ENCODE measurements around the gene POLRMT.

DNA sequence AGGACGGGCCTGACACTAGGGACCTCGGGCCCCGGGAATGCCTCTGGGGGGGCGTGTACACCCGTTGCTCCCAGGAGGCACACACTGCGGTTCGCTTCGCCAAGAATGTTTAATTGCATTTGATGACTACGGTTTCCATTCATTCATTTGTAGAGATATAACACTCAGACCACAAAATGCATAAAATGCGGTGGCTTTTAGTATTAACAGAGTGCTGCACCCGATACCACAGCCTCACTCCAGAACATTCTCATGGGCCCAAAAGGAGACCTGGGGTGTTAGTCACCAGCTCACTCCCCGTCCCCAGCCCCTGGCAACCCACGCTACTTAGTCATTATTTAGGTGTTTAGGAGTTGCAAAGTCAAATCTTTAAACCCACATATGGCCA, 21.9 kb downstream of the POLRMT start:
- no peak for TF ChIP-seq EZH2 (IDR thresholded peaks at IDR 0.05; ENCODE audit: low read length)
- TF ChIP-seq, protein P1, sequence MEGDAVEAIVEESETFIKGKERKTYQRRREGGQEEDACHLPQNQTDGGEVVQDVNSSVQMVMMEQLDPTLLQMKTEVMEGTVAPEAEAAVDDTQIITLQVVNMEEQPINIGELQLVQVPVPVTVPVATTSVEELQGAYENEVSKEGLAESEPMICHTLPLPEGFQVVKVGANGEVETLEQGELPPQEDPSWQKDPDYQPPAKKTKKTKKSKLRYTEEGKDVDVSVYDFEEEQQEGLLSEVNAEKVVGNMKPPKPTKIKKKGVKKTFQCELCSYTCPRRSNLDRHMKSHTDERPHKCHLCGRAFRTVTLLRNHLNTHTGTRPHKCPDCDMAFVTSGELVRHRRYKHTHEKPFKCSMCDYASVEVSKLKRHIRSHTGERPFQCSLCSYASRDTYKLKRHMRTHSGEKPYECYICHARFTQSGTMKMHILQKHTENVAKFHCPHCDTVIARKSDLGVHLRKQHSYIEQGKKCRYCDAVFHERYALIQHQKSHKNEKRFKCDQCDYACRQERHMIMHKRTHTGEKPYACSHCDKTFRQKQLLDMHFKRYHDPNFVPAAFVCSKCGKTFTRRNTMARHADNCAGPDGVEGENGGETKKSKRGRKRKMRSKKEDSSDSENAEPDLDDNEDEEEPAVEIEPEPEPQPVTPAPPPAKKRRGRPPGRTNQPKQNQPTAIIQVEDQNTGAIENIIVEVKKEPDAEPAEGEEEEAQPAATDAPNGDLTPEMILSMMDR (optimal IDR thresholded peaks at IDR 0.05 in 1 of 3, IDR thresholded peaks at IDR 0.05 in 1 of 3, conservative IDR thresholded peaks at IDR 0.05 in 1 of 3; ENCODE audit: extremely low read depth in 1 of 3, insufficient read depth in 2 of 3, low read length in 3 of 3) = no peak
